ENCODE data around the gene LAMC3.

- no peak for TF ChIP-seq CTCF (IDR thresholded peaks at IDR 0.05)
- TF ChIP-seq SMC3 (IDR thresholded peaks at IDR 0.05; ENCODE audit: low read depth, low read length): no peak
- TF ChIP-seq TAF1 (IDR thresholded peaks at IDR 0.05; ENCODE audit: borderline replicate concordance, low read depth, low read length): no peak
Observed at GRCh38 chr9:131085370-131086122, 76.6 kb downstream of the LAMC3 start.

Measured in SK-N-SH (cell line).